T1000 (cell line): Measurements from ENCODE around the gene COX19.
"Not testable (repeated sequence)": the region's sequence is repeated elsewhere in the genome, so short reads cannot be mapped to it uniquely, and the experiment has no call there.

Experiments used
- DNase-seq: peaks from one replicate; lab custom pipeline; 2025; ENCODE audit warnings: mixed read lengths; lab: John Stamatoyannopoulos, UW

COX19 gene

DNA sequence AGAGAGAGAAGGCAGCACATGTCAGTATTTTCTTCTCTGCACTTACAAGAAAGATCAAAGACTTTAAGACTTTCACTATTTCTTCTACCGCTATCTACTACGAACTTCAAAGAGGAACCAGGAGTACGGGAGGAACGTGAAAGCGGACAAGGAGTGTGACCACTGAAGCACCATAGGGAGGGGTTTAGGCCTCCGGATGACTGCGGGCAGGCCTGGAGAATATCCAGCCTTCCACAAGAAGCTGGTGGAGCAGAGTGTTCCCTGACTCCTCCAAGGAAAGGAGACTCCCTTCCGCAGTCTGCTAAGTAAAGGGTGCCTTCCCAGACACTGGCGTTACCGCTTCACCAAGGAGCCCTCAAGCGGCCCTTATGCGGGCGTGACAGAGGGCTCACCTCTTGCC, 14.4 kb downstream of the COX19 start:
- DNase-seq, result not testable (repeated sequence)

DNA sequence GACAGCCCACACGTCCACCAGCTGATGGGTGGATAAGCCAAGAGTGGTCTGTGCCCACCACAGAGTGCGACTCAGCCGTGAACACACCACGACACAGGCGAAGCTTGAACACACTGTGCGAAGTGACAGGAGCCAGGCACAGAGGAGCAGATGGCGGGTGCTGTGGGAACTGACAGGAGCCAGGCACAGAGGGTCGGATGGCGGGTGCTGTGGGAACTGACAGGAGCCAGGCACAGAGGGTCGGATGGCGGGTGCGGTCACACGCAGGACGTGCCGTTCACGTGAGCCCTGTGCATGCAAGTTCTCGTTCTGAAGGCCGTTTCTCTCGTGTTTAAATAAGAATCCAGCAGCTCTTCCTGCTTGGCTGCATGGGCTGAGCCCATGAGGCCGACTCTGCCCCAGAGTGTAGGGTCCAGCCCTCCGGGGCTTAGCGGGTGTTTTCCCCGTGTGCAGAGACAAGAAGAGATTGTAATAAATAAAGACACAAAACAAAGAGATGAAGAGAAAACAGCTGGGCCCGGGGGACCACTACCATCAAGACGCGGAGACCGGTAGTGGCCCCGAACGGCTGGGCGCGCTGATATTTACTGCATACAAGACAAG, 15.0 kb downstream of the COX19 start:
- no peak for DNase-seq

DNA sequence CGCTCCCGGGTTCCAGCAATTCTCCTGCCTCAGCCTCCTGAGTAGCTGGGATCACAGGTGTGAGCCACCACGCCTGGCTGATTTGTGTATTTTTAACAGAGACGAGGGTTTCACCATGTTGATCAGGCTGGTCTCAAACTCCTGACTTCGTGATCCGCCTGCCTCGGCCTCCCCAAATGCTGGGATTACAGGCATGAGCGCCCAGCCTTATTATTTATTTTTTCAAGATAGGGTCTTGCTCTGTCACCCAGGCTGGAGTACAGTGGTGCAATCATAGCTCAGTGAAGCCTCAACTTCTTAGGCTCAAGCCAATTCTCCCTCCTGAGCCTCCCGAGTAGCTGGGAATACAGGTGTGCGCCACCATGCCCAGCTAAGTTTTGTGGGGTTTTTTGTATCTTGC, 15.6 kb downstream of the COX19 start:
- DNase-seq, result not testable (repeated sequence)

DNA sequence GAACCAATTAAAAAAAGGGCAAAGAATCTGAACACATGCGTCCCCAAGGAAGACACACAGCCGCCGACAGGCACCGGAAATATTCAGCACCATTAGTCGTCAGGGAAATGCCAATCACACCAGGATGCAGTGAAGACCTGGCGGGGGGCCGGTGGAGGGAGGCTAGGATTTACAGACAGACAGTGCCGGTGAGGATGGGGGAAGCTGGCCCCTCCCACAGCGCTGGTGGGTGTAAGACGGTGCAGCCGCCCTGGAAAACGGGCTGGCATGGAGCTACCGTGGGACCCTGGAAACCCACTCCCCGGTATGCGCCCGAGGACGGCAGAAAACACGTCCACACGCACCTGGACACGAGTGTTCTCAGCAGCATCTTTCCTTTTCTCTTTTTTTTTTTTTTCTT, 16.1 kb downstream of the COX19 start:
- DNase-seq, result no peak

DNA sequence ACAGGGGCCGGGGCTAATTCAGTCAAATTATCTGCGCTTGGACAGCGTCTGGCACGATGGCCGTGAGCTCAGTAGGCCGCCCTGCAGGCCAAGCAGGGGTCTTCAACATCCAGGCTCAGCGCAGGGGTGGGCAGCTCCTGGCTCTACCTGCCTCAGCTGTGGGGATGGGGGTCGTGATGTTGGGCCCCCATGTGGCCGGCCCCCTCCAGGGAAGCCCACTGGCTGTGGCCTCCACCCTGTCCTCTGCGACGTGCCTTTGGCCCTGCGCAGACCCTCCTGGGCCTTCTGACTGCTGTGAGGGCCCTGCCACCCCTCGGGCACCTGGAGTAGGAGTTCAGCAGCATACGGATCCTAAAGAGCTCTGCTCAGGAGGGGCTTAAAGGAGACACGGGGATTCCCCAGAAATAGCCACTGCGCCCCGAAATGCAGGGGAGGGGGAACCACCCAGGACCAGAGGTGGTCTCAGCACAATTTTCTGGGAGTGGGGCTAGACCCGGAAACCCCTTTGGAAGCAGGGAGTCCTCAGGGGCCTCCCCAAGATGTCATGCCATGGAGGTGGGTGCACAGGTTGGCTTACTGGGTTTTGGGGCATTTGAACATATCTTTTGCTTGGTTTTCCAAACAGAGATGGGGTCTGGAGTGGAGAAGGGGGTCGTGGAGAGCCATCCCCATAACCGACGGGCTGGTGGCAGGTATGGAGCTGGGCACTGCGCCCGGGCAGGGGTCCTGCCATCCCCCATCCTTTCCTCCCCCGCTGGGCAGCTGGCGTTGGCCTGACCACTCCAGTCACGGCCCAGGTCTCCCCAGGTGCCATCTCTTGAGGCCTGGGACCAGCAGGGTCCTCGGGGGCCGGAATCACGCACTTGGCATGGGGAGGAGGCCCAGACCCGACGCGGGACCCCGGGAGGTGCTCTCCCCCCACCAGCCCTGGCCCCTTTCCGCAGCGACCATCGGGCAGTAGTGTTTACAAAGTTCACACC, 16.8 kb downstream of the COX19 start:
- no peak for DNase-seq

DNA sequence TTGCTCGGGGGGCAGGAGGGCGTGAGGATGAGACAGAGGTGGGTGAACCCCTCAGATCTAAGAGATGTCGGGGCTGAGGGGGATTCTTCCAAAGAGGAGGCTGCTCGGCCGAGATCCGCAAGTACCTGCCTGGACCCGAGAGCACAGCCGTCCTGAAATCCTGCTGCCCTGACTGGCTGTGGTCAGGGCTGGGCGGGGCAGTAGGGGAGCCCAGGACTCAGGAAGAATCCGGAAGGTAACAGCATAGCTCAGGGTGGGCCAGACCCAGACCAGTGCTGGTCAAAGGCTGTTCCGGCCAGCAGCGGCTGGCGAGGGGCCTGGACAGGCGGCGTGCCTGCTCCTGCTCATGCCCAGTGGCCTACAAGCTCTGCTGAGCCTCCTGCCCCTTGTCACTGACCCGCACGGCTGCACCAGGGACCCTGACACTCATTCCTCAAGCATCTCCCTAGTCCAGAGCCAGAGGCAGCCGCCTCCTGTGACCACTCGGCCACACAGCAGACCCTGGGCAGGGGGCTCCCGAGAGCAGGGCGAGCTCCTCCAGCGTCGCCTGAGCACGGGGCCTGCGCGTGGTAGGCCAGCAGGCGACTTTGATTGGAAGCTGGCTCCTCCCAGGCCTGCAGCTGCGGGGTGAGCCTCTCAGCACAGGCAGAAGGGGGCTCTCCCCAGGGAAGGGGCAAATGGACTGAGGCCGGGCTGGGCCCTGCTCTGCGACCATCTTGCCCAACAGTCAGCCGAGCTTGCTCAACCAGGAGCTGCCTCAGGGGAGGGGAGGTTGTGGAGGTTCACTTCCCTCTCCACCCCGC, 17.7 kb downstream of the COX19 start:
- DNase-seq, result no peak

DNA sequence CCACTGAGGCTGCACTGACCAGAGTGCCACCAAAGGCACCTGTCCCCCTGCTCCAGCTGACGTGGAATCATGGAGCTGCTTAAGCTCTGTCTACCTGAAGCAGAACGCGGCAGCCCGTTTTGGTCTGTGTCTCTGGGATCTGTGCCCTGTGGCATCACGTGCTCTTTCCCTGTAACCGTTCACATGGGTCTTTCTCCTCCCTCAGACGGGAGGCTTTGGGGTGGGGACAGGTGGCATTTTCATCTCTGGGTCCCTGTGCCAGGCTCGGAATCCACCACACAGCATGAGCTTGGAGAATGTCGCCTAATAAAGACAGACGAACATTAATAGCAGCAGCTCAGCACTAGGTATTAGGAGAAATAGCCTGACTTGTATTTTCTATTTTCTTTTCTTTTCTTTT, 19.3 kb downstream of the COX19 start:
- DNase-seq, result no peak

DNA sequence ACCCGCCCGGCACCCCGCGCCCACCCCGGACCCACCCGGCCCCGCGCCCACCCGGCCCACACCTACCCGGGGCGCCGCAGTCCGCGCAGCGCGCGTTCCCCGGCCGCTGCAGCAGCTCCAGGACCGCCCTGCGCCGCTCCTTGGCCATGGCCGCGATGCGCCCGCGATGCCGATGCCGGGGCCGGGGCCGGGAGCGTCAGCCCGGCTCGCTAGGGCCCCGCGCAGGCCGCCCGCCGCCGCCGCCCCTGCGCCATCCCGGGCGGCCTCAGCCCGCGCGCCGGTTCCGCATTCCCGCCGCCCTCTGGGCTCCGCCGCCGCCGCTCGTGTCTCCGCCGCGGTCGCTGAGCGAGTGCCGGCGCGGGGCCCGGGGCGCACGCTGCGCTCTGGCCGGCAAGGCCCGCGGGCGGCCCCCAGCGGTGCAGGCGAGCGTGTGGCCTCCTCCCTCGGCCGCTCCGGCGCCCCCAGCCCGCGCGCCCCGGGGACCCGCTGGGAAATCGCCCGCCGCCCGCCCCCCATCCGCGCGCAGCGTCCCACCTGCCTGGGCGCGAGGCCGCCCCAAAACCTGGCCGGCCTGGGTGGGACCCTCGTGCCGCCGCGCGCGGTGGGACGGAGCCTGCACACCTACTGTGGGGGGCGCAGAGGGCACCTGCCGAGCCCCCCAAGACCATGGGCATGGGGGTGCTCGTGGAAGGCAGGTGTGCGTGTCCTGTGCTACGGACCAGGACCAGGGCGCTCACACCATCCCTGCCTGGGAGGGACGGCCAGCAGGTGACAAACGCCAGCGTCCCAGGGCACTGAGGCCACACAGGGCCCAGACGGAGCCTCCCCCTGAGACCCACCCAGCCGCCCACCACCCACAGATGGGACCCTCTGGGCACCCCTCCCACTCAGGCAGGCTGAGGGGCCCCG, 20.8 kb downstream of the COX19 start, which contains the start of gene ADAP1:
TSS of gene ADAP1 (minus strand) at position 351 of the 909 bp plus-strand sequence. CDS start at position 148, 203 bp downstream.
- no peak for DNase-seq

DNA sequence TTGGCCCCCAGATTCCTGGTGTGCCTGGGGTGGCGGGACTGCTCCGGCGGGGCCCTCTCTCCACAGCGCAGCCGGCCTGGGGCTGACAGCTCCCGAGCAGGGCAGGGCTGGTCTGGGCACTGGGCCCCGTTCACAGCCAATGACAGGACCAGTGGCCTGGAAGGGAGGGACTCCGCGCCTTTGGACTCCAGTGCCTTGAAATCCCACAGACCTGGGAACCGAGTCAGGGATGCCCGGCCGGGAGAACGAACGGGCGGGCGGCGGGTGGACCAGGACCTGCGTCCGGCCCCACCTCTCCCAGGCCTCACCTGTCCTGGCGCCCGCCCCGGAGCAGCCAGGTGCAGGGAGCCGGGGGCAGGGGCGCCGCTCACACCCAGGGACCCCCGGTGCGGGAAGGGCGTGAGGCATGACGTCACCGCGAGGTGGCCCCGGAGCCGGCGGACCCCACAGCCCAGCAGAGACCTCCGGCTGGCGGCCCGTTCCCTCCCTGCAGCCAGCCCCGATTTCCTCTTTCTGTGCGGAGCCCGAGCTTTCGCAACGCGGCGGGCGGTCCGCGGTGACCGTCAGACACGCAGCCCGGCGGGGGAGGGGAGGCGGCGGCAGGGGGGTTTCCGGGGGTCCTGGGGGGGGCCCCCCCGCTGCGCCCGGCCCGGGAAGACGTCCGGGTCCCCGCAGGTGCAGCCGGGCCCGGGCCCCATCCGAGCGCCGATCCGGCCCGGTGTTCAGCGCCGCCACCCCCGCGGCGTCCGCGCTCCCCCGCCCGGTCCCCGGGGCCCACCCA, 21.6 kb downstream of the COX19 start:
- DNase-seq, result no peak

DNA sequence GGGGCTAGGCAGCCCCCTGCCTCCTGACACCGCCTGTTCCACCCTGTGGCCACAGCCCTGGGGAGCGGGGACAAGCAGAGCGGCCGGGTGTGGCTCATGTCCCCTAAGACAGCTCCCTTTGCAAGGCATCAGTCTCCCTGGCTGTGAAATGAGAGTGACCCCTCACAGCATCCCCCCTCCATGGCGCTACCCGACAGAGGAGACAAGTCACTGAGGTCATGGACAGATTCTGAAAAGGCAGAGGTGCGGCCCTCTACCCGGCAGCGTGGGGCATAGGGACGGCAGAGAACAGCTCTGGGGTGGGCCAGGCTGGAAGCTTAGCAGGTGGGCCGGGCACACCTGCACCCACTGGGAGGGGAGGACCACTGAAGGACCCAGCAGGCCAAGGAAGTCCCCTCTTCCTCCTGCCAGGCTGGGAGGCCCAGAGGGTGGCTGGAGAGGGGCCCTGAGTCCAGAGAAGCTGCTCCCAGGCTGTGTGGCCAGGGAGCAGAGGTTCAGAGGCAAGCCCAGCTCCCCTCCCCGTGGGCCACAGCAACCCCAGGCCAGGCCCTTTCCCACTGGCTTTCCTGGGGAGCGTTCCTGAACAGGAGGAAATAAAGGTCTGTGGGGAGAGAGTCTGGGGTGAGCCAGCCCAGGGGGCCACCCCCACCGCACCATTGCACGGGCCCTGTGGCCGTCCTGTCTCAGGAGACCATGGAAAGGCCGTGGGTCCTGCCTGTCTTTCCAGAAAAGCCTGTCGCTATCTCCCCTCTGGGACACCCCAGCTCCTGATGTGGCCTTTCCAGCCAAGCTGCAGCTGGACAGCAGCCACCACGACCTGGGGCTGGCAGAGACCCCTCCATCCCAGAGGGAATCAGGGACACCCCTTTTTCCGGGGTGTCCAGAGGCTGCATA, 22.6 kb downstream of the COX19 start:
- no peak for DNase-seq

DNA sequence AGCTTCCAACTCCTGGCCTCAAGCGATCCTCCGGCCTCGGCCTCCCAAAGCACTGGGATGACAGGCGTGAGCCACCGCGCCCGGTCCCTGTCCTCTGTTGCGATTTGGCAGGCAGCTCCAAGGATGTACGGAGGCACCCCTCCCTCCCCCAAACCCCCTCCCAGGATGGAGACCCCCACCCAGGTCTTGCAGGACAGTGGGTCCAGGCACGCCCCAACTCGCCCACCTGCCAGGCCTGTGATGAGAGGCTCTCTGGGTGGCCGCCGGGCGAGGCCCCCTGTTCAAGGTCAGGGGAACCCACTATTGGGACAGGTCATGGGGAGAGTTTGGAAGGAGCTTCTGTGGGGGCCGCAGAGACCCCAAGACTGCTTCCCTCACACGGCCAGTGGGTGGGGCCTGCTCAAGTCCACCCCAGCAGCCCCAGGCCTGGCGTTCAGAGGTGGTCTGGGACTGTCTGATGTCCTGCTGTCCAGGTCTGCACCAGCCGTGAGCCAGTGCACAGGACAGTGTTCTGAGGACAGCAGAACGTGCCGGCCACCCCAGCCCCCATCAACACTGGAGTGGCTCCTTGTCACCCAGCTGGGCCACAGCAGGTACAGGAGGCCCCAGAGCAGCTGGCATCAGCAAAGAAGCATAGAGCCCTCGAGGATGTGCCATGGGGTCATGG, 23.3 kb downstream of the COX19 start:
- DNase-seq, result no peak

DNA sequence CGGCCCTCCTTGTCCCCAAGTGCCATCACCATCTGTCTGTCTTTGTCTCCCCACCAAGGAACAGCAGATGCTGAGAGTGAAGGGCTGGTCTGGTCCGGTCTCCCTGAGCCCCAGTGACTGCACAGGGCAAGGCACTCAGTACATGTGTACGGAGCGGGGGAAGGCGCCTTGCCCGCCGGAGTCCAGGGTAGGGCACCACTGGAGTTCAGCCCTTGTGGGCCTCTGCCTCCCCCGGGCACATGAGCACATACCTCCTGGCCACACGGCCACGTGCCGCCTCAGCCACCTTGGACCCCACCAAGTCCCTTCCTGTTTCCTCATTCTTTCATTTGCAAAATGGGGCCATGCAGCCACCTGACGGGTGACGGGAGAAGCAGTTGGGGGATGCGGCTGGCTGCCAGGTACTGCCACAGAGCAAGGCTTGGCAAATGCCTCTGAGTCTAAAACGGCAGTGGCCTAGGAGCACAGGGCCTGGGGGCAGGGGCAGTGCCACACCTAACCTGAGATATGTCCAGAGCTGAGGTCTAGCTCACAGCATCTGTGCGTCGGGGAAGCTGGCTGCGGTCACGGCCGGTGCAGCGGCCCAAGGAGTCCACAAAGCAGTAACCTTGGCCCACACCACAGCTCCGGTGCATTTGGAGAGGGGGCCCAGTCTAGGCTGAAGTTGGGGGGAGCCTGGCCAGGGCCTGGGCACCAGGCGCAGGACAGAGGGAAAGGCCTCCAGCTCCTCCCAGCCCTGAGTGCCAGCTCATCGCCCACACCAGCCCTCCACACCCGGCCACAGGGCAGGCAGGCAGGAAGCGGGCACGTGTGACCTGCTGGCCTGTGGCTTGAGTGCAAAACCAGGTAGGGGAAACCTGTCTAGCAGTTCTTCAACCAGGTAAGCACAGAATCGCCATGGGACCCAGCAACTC, 26.1 kb downstream of the COX19 start:
- no peak for DNase-seq

DNA sequence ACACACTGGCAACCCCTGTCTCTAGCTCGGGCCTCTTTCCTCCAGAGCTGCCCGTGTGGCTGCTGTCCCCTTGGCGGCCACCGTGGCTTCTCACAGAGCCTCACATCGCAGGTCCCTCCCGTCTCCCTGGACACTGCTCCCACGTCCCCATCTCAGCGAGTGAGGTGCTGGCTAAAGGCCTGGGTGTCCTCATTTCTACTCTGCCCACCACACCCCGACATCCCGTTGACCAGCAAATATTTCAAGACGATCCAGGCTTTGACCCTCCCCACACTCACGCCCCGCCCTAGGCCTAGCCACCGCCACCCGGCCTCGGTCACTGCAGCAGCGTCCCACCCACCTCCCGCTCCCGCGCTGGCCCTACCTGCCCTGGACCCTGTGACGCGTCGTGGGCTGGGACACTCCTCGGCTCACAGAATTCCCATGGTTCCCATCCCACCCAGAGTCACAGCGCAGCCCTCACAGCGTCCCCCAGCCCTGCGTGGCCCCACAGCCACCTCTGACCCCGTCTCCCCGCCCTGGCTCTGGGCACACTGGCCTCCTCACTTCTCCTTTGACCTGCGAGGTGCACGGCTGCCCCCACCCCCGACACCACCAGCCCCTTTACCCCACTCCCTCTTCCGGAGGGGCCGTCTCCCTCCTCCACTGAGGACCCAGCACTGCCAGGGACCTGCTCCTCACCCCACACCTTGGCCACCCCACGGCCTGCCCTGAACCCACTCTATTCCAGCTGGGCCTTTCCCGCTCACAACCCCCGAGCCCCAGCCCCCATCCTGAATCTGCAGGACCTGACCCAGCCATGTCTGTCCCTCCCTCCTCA, 27.7 kb downstream of the COX19 start:
- no peak for DNase-seq

DNA sequence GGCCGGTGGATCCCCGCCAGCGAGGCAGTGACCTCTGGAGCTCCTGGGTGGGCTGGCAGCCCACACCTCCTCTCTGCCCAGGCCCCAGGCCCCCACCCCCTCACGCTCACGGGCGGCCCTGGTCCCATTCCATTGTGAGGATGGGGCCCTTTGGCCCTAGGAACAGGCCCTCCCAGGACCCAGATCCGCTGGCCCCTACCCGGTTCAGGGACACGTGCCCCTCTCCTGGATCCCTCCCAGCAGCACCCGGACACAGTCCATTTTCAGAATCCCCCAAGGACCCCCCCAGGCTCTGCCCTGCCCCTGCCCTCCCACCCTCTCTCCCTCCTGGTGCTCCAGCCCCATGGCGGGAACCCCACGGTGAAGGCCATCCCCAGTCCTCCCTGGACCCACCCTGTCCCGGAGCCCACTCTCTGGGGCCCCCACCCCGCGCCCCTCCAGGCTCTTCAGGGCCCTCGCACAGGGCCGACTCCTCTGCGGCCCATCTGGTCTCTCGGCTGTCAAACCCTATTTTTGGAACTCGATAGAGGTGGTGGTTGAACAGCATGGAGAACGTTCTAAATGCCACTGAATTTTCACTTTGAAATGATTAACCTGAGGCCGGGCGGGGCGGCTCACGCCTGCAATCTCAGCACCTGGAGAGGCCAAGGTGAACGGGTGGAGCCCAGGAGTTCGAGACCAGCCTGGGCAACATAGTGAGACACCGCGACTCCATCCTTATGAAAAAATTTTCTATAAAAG, 28.9 kb downstream of the COX19 start:
- no peak for DNase-seq

DNA sequence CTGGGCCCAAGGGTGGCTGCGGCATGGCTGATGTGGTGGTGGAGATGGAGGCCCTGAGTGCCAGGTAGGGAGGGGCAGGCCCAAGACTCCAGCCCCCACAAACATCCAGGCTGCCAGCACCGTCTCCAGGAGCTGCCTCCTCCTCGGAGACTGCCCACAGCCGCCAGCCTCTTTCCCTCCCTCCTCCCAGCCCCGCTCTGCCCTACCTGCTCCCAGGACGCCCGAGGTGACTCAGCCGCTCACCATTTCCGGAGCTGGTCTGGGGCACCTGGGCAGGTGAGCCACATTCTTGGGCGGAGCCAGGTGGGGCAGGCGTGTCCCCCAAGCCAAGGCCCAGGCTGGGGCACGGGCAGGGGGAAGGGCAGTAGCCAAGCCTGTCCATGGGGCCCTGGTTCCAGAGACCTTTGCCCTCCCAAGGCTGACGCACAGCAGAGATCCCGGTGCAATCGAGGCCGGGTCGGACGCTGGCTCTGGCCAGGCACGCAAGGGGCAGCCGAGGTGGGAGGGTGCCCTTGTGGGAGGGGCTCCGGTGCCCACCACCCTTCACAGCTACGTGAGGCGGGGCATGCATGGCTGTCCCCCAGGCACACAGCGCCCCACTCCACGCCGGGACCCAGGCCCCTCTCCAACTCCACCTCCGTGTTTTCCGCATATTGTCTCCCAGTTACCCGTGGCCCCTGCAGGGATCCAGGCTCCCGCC, 29.6 kb downstream of the COX19 start:
- no peak for DNase-seq

DNA sequence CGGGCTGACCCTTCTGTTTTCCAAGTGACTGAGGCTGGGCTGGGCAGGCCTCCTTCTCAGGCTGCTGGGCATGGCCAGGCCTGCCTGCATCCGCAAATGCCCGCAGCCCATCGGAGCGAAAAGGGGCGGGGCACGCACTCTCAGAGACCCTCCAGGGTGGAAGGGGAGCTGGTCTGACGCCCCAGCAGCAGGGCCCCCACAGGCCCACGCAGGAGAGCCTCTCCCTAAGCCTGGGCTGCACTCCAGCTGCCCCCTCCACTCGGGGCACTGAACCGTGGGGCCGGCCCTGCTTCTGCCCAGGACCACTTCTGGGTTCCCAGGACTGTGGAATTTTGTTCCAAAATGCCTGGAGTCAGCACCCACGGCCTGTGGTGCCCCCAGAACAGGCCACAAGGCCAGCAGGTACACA, 30.2 kb downstream of the COX19 start:
- DNase-seq, result no peak
